ENCODE measurements around the gene MRPL12.

MRPL12 gene

DNA sequence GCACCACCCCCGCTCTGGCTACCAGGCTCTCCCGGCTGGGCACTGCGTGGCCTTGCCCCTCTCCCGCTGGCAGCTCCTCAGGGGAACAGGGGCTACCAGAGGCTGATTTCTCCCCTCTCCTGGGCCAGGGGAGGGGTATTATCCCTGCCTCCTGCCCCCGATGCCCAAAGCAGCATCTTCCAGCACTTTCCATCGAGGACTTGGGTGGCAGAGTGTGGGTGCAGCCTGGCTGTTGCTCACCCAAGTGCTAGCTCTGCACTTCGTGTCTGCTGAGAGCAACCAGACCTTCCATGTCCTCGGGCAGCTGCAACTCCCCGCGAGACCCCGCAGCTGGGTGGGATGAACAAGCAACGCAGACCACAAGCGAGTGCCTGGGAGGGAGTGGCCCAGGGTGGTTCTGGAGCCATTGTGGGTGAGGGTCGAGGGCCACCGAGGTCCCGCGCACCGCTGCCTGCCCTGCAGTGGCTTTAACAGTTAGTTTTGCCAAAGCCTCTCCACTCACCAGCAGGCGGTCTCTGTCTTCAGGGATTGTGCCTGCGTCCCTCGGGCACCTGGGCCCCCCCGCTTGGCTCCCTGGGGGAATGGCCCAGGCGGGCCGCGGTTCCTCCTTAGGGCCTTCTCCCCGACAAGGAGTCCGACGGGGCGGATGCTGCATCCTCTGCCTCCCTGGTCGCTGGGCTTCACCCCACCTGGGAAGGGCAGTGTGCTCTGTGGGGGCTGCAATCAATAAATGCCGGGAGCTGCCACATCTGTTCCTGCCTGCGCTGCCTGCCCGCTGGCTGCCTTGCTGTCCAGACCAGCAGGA, 17.3 kb downstream of the MRPL12 start:
- no peak for TF ChIP-seq CTCF (IDR thresholded peaks at IDR 0.05; ENCODE audit: insufficient read depth, low read length, poor library complexity, severe bottlenecking)
- no peak for TF ChIP-seq EZH2phosphoT487 (conservative IDR thresholded peaks at IDR 0.05; ENCODE audit: low read length)
- Histone ChIP-seq H3K4me3 (ENCODE audit: insufficient read depth, low read length, poor library complexity, severe bottlenecking) (no peak overlapping the region), H2AFZ (ENCODE audit: low read depth, low read length, severe bottlenecking) (no peak overlapping the region), H3K27ac (ENCODE audit: low read depth, low read length) (no peak overlapping the region), H4K20me1 (ENCODE audit: low read depth, low read length) (no peaks in the 10 kb centered on the region), H3K9me2 (replicated peaks; ENCODE audit: insufficient read depth, low read length) (no peaks in the 10 kb centered on the region), H3K79me2 (ENCODE audit: insufficient read depth, low read length) (no peaks in the 10 kb centered on the region), H3K9me3 (ENCODE audit: insufficient read depth, low read length) (no peaks in the 10 kb centered on the region), H3K4me2 (ENCODE audit: low read depth, low read length, poor library complexity, severe bottlenecking) (no peak overlapping the region), H3K36me3 (ENCODE audit: low read length) (no peaks in the 10 kb centered on the region), H3F3A (ENCODE audit: insufficient read depth) (no peaks in the 10 kb centered on the region), H3K27me3 (ENCODE audit: low read length) (no peaks in the 10 kb centered on the region), H3K9ac (ENCODE audit: low read length) (no peak overlapping the region)

DNA sequence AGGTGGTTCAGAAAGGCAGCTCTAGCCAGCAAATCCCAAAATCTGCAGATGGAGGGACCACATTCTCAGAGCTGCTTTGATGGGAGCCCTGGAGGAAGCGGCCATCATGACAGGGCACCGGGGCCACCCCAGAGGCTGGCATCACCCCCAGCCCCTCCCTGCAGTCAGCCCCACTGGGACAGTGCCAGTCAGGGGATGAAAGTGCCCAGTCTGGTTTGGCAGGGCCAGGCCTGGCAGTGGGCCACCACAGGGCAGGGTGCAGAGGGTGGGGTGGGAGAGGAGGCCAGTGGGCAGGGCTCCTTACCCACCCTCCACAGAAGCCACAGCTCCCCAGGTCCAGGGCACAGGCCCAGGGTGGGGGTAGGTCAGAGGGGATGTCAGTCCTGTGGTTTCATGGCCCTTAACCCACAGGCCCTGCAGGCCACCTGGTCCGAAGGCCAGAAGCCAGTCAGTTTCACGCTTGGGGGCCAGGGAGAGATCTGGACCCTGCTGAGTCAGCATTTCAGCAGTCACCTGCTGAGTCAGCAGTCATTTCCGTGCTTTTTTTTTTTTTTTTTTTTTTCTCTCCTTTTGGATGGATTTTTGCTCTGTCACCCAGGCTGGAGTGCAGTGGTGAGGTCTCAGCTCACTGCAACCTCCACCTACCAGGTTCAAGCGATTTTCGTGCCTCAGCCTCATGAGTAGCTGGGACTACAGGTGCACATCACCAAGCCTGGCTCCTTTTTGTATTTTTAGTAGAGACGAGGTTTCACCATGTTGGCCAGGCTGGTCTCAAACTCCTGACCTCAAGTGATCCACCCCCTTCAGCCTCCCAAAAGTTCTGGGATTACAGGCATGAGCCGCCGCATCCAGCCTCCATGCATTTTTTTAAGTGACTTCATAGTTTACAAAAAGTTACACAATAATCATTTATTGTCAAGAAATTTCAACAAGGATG, 19.3 kb downstream of the MRPL12 start:
- Histone ChIP-seq H3K36me3 (ENCODE audit: low read length) (no peaks in the 10 kb centered on the region), H3K9ac (ENCODE audit: low read length) (no peak overlapping the region), H3K9me3 (ENCODE audit: insufficient read depth, low read length) (no peaks in the 10 kb centered on the region), H2AFZ (ENCODE audit: low read depth, low read length, severe bottlenecking) (no peak overlapping the region), H3K9me2 (replicated peaks; ENCODE audit: insufficient read depth, low read length) (no peaks in the 10 kb centered on the region), H4K20me1 (ENCODE audit: low read depth, low read length) (no peaks in the 10 kb centered on the region), H3K27me3 (ENCODE audit: low read length) (no peaks in the 10 kb centered on the region), H3K4me2 (ENCODE audit: low read depth, low read length, poor library complexity, severe bottlenecking) (no peak overlapping the region), H3K4me3 (ENCODE audit: insufficient read depth, low read length, poor library complexity, severe bottlenecking) (no peak overlapping the region), H3K27ac (ENCODE audit: low read depth, low read length) (no peak overlapping the region), H3F3A (ENCODE audit: insufficient read depth) (no peaks in the 10 kb centered on the region), H3K79me2 (ENCODE audit: insufficient read depth, low read length) (no peaks in the 10 kb centered on the region)
- no peak for TF ChIP-seq EZH2phosphoT487 (conservative IDR thresholded peaks at IDR 0.05; ENCODE audit: low read length)
- no peak for TF ChIP-seq CTCF (IDR thresholded peaks at IDR 0.05; ENCODE audit: insufficient read depth, low read length, poor library complexity, severe bottlenecking)

- Histone ChIP-seq H3K27ac (ENCODE audit: low read depth, low read length) (no peak overlapping the region), H3K9ac (ENCODE audit: low read length) (no peak overlapping the region), H3K9me3 (ENCODE audit: insufficient read depth, low read length) (no peaks in the 10 kb centered on the region), H2AFZ (ENCODE audit: low read depth, low read length, severe bottlenecking) (no peak overlapping the region), H3K27me3 (ENCODE audit: low read length) (no peaks in the 10 kb centered on the region), H3K79me2 (ENCODE audit: insufficient read depth, low read length) (no peaks in the 10 kb centered on the region), H3K36me3 (ENCODE audit: low read length) (no peaks in the 10 kb centered on the region), H3F3A (ENCODE audit: insufficient read depth) (no peaks in the 10 kb centered on the region), H4K20me1 (ENCODE audit: low read depth, low read length) (no peaks in the 10 kb centered on the region), H3K4me2 (ENCODE audit: low read depth, low read length, poor library complexity, severe bottlenecking) (no peak overlapping the region), H3K9me2 (replicated peaks; ENCODE audit: insufficient read depth, low read length) (no peaks in the 10 kb centered on the region), H3K4me3 (ENCODE audit: insufficient read depth, low read length, poor library complexity, severe bottlenecking) (no peak overlapping the region)
- no peak for TF ChIP-seq EZH2phosphoT487 (conservative IDR thresholded peaks at IDR 0.05; ENCODE audit: low read length)
- no peak for TF ChIP-seq CTCF (IDR thresholded peaks at IDR 0.05; ENCODE audit: insufficient read depth, low read length, poor library complexity, severe bottlenecking)
Measured at GRCh38 chr17:81723651-81724209, 20.6 kb downstream of the MRPL12 start.

Data from SU-DHL-6 (cell line).